GM13977 (cell line): ENCODE measurements around the gene MAST4.

Experiments used
- DNase-seq: peaks from one replicate; pipeline ENCODE4 v3.0.0; 2012; ENCODE audit warnings: low spot score
- in situ Hi-C: fragments of 300-500 bp; cut with MboI; formaldehyde crosslinking; loops from one replicate; pipeline ENCODE4 v1.12.0; 2022; ENCODE audit warnings: low sequenced_read_pairs, low pct_unique_long_range_greater_than_20kb, mixed read lengths, inconsistent platforms; ENCODE audit not compliant: unreplicated experiment
- TF ChIP-seq, protein P1 (sequence below): IDR thresholded peaks from 2 replicates; pipeline ENCODE4 v1.5.1; 2012; ENCODE audit warnings: mild to moderate bottlenecking, control low read depth; ENCODE audit not compliant: insufficient read depth; ENCODE audit errors: extremely low read depth, missing control alignments

Gene MAST4

DNA sequence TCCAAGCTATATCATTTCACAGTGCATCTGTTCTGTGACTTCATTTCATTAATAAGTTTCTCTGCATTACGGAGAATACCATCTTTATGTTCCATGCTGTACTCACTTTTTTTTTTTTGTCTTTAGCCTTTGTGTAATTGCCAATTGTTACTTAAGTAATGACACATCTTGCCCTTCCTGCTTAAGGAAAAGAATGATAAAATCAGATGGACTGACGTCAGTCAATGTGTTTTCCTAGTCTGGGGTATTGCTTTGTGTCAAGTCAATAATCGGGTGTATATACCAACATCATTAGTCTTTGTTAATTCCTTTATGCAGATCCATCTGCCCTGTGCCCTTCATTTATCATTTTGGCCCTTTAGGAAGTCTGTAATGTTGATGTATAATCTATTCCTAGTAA is 466.9 kb downstream of the MAST4 start:
- in situ Hi-C loops: no loop called here
- TF ChIP-seq, protein P1, sequence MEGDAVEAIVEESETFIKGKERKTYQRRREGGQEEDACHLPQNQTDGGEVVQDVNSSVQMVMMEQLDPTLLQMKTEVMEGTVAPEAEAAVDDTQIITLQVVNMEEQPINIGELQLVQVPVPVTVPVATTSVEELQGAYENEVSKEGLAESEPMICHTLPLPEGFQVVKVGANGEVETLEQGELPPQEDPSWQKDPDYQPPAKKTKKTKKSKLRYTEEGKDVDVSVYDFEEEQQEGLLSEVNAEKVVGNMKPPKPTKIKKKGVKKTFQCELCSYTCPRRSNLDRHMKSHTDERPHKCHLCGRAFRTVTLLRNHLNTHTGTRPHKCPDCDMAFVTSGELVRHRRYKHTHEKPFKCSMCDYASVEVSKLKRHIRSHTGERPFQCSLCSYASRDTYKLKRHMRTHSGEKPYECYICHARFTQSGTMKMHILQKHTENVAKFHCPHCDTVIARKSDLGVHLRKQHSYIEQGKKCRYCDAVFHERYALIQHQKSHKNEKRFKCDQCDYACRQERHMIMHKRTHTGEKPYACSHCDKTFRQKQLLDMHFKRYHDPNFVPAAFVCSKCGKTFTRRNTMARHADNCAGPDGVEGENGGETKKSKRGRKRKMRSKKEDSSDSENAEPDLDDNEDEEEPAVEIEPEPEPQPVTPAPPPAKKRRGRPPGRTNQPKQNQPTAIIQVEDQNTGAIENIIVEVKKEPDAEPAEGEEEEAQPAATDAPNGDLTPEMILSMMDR: no peak
- DNase-seq: no peak

GRCh38 chr5:67063791-67064190 is 467.6 kb downstream of the MAST4 start:
- no peak for DNase-seq
- TF ChIP-seq, protein P1: no peak
- in situ Hi-C loops: no loop called here

- TF ChIP-seq, protein P1: no peak
- in situ Hi-C loops: no loop called here
- peak; percentile 34 for DNase-seq
These were observed 469.0 kb downstream of the MAST4 start for GRCh38 chr5:67065237-67065636.

DNA sequence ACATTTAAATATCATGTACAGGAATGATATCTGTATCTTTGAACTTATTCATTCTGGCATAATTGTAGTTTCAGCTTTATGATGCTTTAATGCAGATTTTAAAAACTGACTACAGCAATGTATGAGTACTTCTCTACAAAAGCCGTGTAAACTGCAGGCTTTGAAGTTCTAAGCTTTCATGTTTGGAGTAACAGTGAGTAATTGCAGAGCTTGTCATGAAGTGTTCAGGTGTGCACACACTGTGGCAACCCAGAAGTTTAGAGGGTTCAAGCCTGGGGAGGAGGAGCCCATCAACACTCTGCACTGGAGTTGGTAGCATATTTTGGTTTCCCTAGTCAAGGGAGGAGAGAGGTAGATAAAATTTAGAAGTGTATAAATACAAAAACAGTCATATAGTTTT is 469.5 kb downstream of the MAST4 start:
- in situ Hi-C loops: no loop called here
- TF ChIP-seq, protein P1: no peak
- no peak for DNase-seq

GRCh38 chr5:67066815-67067214 is 470.6 kb downstream of the MAST4 start:
- in situ Hi-C loops: no loop called here
- DNase-seq: no peak
- TF ChIP-seq, protein P1: no peak

- no peak for DNase-seq
- in situ Hi-C loops: no loop called here
- TF ChIP-seq, protein P1: no peak
These were observed 477.0 kb downstream of the MAST4 start for GRCh38 chr5:67073045-67073680.

DNA sequence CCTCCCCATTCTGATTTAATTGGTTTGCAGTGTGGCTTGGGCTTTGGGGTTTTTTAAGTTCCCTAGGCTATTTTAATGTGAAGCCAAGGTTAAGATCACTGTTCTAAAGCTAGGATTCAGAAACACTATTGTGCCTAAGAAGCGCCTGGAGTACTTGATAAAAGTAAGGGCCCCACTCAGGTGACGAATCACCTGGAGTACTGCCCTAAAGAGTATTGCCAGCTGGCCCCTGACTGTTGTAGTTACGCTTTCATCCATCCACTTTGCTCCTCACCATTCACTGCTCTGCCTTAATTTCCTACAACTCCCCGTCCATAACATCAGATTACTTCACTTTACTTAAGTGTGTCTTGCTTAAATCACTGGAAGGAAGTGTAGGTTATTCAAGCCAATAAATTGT is 481.1 kb downstream of the MAST4 start:
- in situ Hi-C loops: no loop called here
- no peak for DNase-seq
- TF ChIP-seq, protein P1: no peak
